Posterior cingulate gyrus (tissue), 11 donors: ENCODE results near the gene NPAS3.

Source experiments
- DNase-seq, 10 donors: peaks; one replicate each; pipeline versions ENCODE4 v3.0.0 to v3.0.0-alpha.2; 2020 to 2021; ENCODE audit warnings: mixed read lengths in 3 of 10
- intact Hi-C: fragments of 100-400 bp; cut with DNase I; formaldehyde crosslinking; loops from one replicate; pipeline ENCODE4 v1.15.1; 2023

The NPAS3 gene

DNA sequence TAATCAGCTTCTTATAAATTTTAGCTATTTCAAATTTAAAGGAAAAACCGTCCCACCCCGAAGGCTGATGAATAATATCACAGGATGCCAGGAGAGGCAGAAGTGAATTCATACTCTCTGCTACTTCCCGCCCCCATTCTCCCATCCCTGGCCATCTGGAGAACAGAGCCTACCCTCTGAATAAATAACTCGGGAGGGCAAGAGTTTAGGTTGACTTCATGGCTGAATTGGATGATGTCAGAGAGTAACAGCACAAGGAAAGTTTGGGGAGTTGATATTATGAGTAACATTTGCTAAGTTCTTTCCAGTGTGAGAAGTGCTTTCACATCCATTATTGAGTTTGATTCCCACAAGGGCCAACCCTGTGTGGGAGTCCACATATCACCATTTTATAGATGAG is 770.6 kb downstream of the NPAS3 start:
- DNase-seq: no peak
- intact Hi-C loops: no loop called here

GRCh38 chr14:33709711-33710110 is 771.0 kb downstream of the NPAS3 start:
- intact Hi-C loops: no loop called here
- no peak for DNase-seq

- no peak for DNase-seq
- intact Hi-C loops: no loop called here
Measured at GRCh38 chr14:33710273-33710672, 771.6 kb downstream of the NPAS3 start.

- no peak for DNase-seq
- intact Hi-C loops: no loop called here
Measured at GRCh38 chr14:33711194-33711593, 772.5 kb downstream of the NPAS3 start.

GRCh38 chr14:33711811-33712216 is 773.1 kb downstream of the NPAS3 start:
- peak in 8 of 10 donors; percentile 12 to 82 (median 35) for DNase-seq
- intact Hi-C loops: no loop called here

- no peak for DNase-seq
- intact Hi-C loops: no loop called here
Measured at GRCh38 chr14:33714527-33715226, 776.0 kb downstream of the NPAS3 start.

- DNase-seq: no peak
- intact Hi-C loops: no loop called here
Measured at GRCh38 chr14:33715227-33715528, 776.5 kb downstream of the NPAS3 start.

DNA sequence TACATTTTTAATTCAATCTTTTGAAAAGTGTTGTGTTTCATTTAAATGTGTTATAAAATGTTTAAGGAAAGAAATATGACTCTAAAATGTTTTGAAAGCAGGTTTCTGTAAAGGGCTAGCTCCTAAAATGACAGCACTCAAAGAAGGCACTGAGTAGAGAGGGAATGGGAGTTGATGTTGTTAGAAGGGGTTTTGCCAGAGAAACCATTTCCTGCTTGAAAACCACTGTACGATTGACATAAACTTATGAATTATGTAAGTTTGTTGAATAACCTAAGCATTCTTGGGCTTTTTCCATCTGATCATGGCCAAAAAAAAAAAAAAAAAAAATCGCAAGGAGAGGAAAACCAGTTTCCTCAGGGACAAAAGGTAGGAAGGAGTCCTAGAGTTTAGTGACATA is 778.2 kb downstream of the NPAS3 start:
- DNase-seq: no peak
- intact Hi-C loops: no loop called here

DNA sequence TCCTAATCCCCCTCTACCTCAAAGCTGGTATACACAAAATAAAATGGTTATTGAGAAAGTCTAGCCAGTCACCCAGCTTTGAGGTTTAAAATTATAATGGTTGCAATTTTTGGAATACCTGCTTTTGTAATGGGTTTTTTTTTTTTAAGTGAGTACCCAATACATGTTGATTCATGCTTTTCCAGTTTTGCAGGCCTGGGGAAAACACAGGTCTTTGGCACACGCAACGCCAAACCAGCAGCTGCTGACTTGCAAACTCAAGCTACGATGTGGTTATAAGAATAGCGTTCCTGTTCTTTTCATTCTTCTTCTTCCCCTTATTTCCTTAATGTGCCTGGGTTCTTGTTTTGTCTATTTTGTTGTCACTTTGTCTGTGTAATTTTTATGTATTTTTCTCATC is 779.2 kb downstream of the NPAS3 start:
- DNase-seq: no peak

DNA sequence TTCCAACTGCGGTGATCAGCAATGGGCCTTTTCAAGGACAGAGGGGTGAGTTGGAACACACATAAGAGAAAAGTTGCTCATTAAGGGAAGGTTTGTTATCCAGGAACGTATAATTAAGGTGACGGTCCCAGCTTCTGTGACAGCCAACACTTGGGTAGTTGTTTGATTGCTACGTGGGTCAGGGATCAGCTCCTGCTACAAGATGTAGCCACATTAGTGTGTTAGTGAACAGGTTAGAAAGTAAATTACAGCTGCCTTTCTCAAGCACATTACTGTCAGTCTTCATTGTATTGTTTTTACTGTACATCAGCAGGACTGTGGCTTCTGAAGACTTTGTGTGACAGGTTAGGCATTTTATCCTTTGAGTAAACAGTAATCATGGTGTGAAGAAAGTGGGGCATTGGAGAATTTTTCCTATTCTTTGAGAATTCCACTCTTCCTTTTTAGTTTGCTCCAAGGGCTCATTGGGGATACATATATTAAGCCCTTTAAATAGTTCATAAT is 781.7 kb downstream of the NPAS3 start:
- intact Hi-C loops: no loop called here
- no peak for DNase-seq

More for the DNA sequence above, 779.2 kb downstream of the NPAS3 start:
- intact Hi-C loops: no loop called here

DNA sequence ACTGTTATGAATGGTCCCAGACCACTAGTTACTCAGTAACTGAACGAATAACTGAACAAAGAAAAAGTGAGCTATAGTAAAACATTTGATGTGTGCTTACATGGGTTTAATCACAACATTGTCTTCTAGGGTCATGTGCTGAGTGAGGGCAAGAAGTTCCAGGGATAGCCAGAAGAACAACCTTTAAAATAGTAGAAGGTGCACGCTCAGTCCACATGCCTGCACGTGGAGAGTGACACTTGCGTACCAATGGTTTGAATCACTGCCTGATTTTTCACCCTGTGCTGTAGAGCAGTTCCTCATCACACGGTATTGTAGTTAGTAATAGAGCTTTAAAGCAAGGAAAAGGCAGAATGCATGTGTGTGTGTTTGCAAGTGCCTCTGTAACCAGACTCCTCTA is 788.0 kb downstream of the NPAS3 start:
- intact Hi-C loops: no loop called here

DNA sequence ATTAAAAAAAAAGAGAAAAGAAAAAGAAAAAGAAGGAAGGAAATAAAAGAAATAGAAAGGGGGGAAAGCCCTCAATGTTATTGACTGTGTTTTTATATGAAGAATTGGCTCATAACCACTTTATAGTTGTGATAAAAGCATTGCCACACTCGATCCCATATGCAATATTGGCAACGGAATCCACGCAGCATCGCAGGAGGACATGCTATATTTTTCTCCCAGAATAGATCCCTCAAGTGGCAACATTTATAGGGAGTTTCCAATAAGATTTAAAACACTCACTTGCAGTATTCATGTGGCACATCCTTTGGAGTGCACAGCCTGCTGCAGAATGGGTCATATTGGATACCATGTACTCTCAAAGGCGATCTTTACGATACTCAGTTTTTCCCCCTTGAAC is 788.9 kb downstream of the NPAS3 start:
- intact Hi-C loops: no loop called here
- no peak for DNase-seq

More for the DNA sequence above, 788.0 kb downstream of the NPAS3 start:
- no peak for DNase-seq

DNA sequence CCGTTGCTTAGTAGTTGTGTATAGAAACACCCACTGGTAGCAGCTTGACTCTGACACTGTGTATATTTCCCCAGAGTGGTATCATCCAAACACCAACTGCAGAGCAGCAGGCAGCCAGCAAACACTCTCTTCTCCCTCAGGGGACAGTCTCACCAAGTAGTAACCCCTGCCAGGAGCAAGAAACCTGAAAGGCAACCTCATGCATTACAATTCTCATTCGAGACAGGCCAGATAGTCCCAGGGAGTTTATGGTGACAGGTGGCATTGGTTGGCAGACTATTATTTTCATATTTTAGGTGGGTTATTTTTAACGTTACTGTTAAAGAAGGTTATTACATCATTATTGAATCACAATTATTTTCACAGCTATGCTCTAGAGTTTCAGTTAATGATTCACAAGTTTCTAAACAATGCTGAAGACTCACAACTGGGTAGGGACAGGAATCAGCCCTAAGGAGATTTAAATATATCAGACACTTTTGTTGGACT is 789.4 kb downstream of the NPAS3 start:
- no peak for DNase-seq
- intact Hi-C loops: no loop called here

GRCh38 chr14:33730156-33730555 is 791.5 kb downstream of the NPAS3 start:
- no peak for DNase-seq
- intact Hi-C loops: no loop called here

GRCh38 chr14:33732175-33732574 is 793.5 kb downstream of the NPAS3 start:
- DNase-seq: no peak
- intact Hi-C loops: no loop called here

DNA sequence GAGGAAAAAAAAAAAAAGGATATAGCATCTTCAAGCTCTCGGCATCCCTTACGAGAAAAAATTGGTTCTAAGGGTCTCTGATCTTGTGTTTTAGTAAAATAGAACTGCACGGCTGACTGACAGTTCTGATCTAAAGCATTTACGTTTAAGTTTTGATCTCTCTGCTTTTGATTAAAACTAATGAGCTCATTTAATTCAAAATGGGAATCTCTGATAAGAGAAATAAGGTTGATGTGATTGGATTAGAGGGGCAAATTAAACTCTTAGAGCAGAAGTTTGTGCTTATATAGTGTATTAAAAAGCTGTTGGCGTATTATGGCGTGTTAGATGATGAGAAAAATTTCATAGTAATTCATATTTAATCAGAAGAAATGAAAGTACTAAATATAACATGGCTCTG is 794.6 kb downstream of the NPAS3 start:
- no peak for DNase-seq
- intact Hi-C loops: no loop called here

DNA sequence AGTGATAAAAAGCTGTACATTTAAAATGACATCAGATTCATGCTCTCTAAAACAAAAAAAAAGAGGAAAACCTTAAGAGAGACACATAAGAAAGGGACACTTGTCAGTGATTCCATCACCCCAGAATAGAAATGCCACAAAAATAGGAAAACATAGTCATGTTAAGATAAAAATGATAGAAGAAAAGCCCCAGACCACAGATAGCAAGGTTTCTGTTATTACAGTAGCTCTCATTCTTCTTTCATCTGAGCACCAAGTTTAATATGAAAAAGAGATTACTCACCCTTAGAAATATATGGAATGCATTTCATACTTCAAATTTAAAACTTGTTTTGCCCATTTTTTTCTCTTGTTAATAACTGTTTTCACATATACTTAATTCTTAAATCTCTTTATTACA is 795.0 kb downstream of the NPAS3 start:
- no peak for DNase-seq
- intact Hi-C loops: no loop called here

GRCh38 chr14:33734387-33734786 is 795.7 kb downstream of the NPAS3 start:
- no peak for DNase-seq

GRCh38 chr14:33736299-33736825 is 797.7 kb downstream of the NPAS3 start:
- intact Hi-C loops: no loop called here
- DNase-seq: no peak

More at GRCh38 chr14:33734387-33734786, 795.7 kb downstream of the NPAS3 start:
- intact Hi-C loops: no loop called here

- intact Hi-C loops: no loop called here
Measured at GRCh38 chr14:33736979-33737378, 798.3 kb downstream of the NPAS3 start.

GRCh38 chr14:33737446-33737845 is 798.8 kb downstream of the NPAS3 start:
- DNase-seq: no peak
- intact Hi-C loops: no loop called here

More at GRCh38 chr14:33736979-33737378, 798.3 kb downstream of the NPAS3 start:
- no peak for DNase-seq

- intact Hi-C loops: no loop called here
- DNase-seq: no peak
Measured at GRCh38 chr14:33738029-33738428, 799.4 kb downstream of the NPAS3 start.
